Measurements from ENCODE around the gene KCNG4. TPM values are rescaled to one million over a fixed set of nuclear protein-coding genes. Genes with fewer than 3 reads are reported as not detected.
"Not testable (repeated sequence)": the region's sequence is repeated elsewhere in the genome, so short reads cannot be mapped to it uniquely, and the experiment has no call there.

The KCNG4 gene
- total RNA-seq, 1 donor from 2014 or later: not detected

GRCh38 chr16:84234321-84235241 is 5.2 kb downstream of the KCNG4 start:
- DNase-seq (ENCODE audit: low spot score): no peak

DNA sequence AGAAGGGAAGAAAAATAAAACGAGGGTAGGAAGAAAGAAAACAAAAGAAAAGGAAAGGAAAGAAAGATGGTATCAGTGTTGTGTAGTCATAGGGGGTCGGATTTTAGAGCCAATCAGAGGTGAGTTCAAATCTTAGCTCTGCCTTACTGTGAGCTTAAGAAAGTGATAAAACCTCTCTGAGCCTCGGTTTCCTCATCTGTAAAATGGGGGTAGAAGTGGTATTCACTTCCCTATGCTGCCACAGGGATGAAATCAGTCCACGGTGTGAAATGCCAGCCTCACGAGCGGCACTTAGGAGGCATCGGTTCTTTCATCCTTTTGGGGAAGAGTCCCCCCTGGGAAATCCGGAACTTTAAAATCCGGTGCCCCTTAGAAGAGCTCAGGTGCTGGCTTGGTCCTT is 6.1 kb downstream of the KCNG4 start:
- DNase-seq (ENCODE audit: low spot score): no peak

- DNase-seq (ENCODE audit: low spot score): no peak
These were observed 6.8 kb downstream of the KCNG4 start for GRCh38 chr16:84232969-84233368.

DNA sequence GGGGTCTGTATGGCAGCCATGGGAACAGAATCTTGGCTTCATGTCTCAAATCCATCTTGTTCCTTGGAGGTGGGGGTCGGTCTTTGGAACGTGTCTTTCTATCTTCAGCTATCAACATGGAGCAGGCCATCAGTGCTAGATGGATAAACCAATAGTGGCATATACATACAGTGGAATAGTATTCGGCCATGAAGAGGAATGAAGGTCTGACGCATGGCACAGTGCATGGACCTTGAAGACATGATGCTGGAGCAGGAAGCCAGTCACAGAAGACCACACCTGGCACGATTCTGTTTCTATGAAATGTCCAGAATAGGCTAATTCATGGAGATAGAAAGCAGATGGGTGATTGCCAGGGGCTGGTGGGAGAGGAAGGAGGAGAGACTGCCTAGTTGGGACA is 7.8 kb downstream of the KCNG4 start:
- no peak for DNase-seq (ENCODE audit: low spot score)

DNA sequence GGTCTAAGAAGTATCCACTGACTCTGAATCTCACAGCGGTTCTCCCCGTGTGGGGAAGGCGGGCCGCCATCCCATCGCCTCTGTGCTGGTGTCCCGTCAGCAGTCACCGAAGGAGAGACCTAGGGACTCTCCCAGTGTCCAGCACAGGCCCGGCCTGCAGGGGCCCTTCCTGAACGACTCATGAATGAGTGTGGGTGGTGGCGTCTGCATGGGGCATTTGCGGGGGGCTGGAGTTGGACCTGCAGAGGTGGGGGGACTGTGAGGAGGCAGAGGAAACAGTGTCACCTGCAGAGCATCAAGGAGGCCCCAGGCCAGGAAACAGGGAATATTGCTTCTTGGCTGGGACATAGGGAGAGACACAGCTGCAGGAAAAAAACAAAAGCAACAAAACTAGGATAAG is 10.3 kb downstream of the KCNG4 start:
- no peak for DNase-seq (ENCODE audit: low spot score)

DNA sequence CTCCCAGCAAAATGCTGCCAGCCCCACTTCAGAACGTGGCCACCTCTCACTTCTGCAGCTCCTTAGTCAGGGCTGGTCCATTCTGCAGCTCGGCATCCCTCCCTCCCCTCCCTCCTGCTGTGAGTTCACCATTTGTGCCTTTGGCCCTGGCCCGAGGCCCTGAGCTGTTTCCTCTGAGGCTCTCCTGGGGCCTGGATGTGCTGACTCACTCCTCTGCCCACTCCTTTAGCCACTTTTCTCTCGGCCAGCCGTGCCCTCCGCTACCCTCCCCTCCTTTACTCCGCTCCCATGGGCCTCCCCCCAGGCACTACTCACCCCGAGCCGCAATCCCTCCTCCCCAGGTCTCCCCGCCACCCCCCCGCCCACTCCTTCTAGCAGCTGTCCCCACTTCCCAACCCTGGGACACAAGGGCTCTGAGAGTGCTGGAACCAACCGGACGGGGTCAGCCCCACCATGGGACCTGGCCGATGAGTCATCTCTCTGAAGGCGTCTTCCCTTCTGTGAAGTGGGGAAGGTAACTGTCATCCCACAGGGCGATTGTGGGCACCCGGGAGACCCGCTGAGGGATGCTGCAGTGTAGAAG is 11.5 kb downstream of the KCNG4 start:
- peak; percentile 51 for DNase-seq (ENCODE audit: low spot score)

- DNase-seq (ENCODE audit: low spot score): no peak
These were observed 12.3 kb downstream of the KCNG4 start for GRCh38 chr16:84227548-84227947.

DNA sequence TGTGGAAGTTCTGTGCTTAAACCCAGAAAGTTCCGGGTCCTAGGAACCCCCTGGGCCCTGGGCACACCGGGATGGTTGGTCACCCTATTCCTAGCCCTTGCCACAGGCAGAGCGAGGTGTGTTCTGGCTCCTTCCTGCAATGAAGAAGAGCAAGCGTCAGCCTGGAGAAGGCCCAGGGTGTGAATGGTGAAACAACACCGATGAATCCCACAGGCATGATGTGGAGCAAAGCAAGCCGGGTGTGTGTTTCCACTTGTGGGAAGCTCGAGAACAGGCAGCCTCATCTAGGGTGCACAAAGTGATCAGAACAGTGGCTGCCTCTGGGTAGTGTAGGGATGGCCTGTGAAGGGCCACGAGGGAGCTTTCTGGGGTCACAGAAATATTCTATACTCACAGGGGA is 13.8 kb downstream of the KCNG4 start:
- DNase-seq (ENCODE audit: low spot score): no peak

GRCh38 chr16:84225571-84225970 is 14.2 kb downstream of the KCNG4 start:
- no peak for DNase-seq (ENCODE audit: low spot score)

GRCh38 chr16:84225126-84225525 is 14.7 kb downstream of the KCNG4 start:
- no peak for DNase-seq (ENCODE audit: low spot score)

DNA sequence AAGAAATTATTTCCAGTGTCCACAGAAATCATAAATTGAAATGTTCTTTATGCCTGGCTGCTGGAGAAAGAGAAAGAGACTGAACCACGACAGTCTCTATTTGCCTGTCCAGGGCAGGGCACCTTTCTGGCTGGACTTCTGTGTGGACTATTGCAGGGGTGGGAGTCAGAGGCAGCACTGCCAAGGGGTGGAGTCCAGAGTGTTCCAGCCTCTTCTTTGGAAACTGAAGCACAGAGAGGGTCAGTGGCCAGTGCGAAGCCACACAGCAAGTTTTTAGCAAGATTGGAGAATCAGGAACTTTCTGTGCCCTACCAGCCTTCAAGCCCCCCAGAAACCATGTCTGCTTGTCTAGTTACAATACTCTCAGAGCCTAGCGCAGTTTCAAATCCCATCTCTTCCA is 15.3 kb downstream of the KCNG4 start:
- DNase-seq (ENCODE audit: low spot score): no peak

DNA sequence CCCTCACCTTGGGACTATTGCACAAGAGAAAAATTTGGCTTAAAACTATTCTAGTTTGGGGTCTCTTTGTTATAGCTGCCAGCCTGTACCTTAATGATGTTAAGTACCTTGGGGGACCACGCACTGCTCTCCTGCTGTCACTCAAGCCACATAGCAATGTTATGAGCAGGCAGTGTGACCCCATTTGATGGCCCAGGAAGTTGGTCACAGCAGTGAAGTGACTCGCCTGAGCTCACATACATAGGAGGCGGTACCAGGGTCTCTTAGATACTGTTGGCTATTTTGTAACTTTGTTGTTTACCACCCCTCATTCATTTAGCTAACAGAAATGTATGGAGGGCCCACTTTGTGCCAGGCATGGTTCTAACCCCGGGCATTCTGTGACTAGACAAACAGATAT is 16.4 kb downstream of the KCNG4 start:
- no peak for DNase-seq (ENCODE audit: low spot score)

DNA sequence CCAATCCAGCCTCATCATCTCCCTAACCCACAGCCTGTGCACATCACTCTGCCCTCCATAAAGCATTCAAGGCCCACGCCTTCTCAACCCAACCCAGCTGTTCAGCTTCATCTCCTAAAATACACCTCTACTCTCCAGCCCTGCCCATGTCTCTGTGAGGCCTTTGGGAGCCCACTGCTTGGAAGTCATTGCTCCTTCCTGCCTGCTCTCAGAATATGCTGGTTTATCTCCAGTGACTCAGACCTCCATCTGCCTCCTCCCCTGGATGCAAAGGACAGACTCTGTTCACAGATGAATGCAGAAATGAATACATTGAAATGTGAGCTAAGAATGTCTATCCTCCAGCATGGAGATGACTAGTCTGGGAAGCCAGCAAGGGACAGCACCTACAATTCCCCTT is 19.0 kb downstream of the KCNG4 start:
- no peak for DNase-seq (ENCODE audit: low spot score)

GRCh38 chr16:84218956-84219355 is 20.9 kb downstream of the KCNG4 start:
- DNase-seq (ENCODE audit: low spot score): no peak

DNA sequence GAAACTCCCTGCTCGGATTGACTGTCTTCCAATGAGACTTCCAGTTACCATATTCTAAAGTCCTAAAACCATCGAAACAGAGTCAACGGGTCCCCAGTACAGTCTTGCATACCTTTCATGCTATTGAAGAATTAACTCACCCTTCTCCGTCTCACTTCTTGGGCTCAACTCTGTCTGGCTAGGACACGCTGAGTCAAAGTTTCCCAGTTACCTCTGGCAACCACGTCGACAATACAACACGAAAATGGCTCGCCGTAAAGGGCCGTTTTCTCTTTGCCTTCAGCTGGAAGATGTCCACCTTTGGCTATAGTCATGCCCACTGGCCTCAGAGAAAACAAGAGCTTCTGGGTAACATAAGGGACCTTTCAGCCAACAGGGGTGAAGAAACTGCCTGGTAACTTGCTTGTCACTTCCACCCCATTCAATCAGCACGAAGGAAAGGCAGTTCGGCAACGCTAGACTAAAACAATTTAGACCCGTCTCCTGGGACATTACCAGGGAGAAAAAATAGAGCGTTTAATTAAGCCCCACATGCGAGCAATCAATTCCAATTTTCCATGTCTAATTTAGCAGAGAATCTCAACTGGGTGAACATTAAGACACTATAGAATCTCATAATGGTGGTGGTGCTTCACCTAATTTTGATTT is 21.5 kb downstream of the KCNG4 start:
- no peak for DNase-seq (ENCODE audit: low spot score)

GRCh38 chr16:84216144-84216543 is 23.7 kb downstream of the KCNG4 start:
- not testable (repeated sequence) for DNase-seq (ENCODE audit: low spot score)

DNA sequence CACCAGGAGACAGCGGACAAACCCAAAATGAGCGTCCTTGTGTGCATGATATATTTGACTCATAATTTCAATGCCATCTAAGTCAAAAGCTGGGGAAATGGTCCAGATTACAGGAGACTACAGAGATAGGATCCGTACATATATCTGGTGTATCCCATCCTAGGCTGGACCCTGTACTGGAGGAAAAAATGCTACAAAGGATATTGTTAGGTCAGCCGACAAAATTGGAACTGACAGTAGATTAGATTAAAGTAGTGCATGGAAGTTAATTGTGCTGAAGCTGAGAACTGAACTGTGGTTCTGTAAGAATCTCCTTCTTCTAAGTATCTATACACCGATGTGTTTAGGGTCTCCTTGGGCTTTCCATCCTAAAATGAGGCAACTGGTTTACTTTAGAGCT is 24.3 kb downstream of the KCNG4 start:
- DNase-seq (ENCODE audit: low spot score): no peak

DNA sequence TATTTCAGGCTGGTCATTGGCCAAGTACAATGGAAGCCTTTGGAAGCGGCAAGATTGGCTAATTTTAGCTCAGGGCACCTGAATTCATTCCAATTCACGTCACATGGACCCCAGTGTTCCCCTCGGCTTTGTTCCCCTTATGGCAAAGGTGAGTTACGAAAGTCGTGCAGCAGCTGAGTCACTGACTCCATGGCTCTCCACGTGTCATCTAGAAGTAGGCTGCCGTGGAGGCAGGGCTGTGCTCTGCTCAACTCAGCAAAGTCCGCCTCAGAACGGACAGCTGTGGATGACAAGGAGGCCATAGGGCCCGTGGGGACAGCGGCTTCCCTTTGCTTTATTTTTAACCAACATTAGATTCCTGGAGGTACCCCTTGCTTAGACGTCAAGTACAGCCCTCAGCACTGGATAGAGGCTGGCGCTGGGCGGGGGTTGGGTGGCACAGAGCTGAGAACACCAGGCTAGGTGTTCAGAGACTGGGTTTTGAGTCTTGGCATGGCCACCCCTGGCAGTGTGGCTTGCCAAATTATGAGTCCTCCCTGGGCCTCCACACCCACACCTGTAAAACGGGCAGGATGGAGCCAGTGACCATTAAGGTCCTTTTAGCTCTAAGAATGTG is 25.3 kb downstream of the KCNG4 start:
- DNase-seq (ENCODE audit: low spot score): no peak

GRCh38 chr16:84212631-84213030 is 27.2 kb downstream of the KCNG4 start:
- no peak for DNase-seq (ENCODE audit: low spot score)

GRCh38 chr16:84212154-84212553 is 27.7 kb downstream of the KCNG4 start:
- DNase-seq (ENCODE audit: low spot score): no peak

GRCh38 chr16:84209989-84210388 is 29.8 kb downstream of the KCNG4 start:
- DNase-seq (ENCODE audit: low spot score): no peak

- DNase-seq (ENCODE audit: low spot score): no peak
These were observed 31.9 kb downstream of the KCNG4 start for GRCh38 chr16:84207879-84208278.
